Adrenal gland (tissue), 5 donors: ENCODE measurements around the gene EFNA5.

ENCODE experiments used
- CTCF ChIP-seq, 6 experiments: fragments of 450-650 bp in 4 of 6; fragments of 200-600 bp in 2 of 6; sonication (generic) in 1 of 6; IDR thresholded peaks; 1 replicate in 5 of 6; 2 replicates in 1 of 6; pipeline versions ENCODE4 v1.5.1 to v1.8.0; 2016 to 2021; ENCODE audit warnings: antibody characterized with exemption in 6 of 6, mild to moderate bottlenecking in 2 of 6, moderate library complexity in 1 of 6
- POLR2A ChIP-seq, 2 donors: fragments of 450-650 bp; IDR thresholded peaks; one replicate each; pipeline ENCODE4 v1.6.1; 2017; ENCODE audit warnings: antibody characterized with exemption in 2 of 2, mild to moderate bottlenecking in 2 of 2, moderate library complexity in 1 of 2
- donor health status: DM: no; HTN: no; CAD: no.

GRCh38 chr5:107687937-107688336, 17.2 kb upstream of the EFNA5 start:
- TF ChIP-seq CTCF (IDR thresholded peaks at IDR 0.05) (no peak), POLR2A (IDR thresholded peaks at IDR 0.05) (no peak)
